SK-N-SH (cell line): ENCODE data around the gene GAB4.

Experiments used
- EP300 ChIP-seq, 2 experiments: IDR thresholded peaks; 2 replicates each; pipeline versions ENCODE4 v1.4.0 to v1.6.1; 2012; ENCODE audit warnings: borderline replicate concordance in 1 of 2, low read depth in 1 of 2, low read length in 1 of 2
- EZH2phosphoT487 ChIP-seq: fragments of 200-600 bp; sonication (generic); IDR thresholded peaks from 2 replicates; pipeline ENCODE4 v1.6.1; 2017; ENCODE audit warnings: low read depth, mixed run types, mild to moderate bottlenecking, antibody characterized with exemption, moderate library complexity, borderline replicate concordance
- FOXJ3 ChIP-seq: sonication (generic); formaldehyde crosslinking; IDR thresholded peaks from 2 replicates; pipeline ENCODE4 v1.5.1; 2020; ENCODE audit warnings: mild to moderate bottlenecking, missing genetic modification reagents
- FOXM1 ChIP-seq: IDR thresholded peaks from 2 replicates; pipeline ENCODE4 v1.4.0; 2012; ENCODE audit warnings: low read depth, mild to moderate bottlenecking
- GATA2 ChIP-seq: sonication (generic); formaldehyde crosslinking; IDR thresholded peaks from 2 replicates; pipeline ENCODE4 v1.5.0; 2020; ENCODE audit warnings: mild to moderate bottlenecking, missing genetic modification reagents
- JUND ChIP-seq: IDR thresholded peaks from 2 replicates; pipeline ENCODE4 v1.4.0; 2012
- MXI1 ChIP-seq: IDR thresholded peaks from 2 replicates; pipeline ENCODE4 v1.6.1; 2012; ENCODE audit warnings: mild to moderate bottlenecking, low read depth, low read length, improper control_type of control experiment
- NFIC ChIP-seq: IDR thresholded peaks from 2 replicates; pipeline ENCODE4 v1.4.0; 2012; ENCODE audit warnings: borderline replicate concordance
- RAD21 ChIP-seq: IDR thresholded peaks from 2 replicates; pipeline ENCODE4 v1.6.1; 2012; ENCODE audit warnings: mild to moderate bottlenecking, low read length
- RCOR1 ChIP-seq: fragments of 150-350 bp; IDR thresholded peaks from 2 replicates; pipeline ENCODE4 v1.6.1; 2017; ENCODE audit warnings: antibody characterized with exemption, low read length
- TAF1 ChIP-seq: IDR thresholded peaks from 2 replicates; pipeline ENCODE4 v1.6.1; 2012; ENCODE audit warnings: low read depth, mild to moderate bottlenecking, low read length, moderate library complexity, borderline replicate concordance
- TF ChIP-seq, protein P1 (sequence below): fragments of 200-600 bp; sonication (generic); IDR thresholded peaks from 2 replicates; pipeline ENCODE4 v1.6.1; 2017; ENCODE audit warnings: antibody characterized with exemption, mild to moderate bottlenecking, moderate library complexity
- TF ChIP-seq, protein P2 (sequence below): IDR thresholded peaks from 2 replicates; pipeline ENCODE4 v1.6.1; 2012; ENCODE audit warnings: mild to moderate bottlenecking, low read depth, low read length, moderate library complexity
- TF ChIP-seq, protein P3 (sequence below): fragments of 150-350 bp; IDR thresholded peaks from 2 replicates; pipeline ENCODE4 v1.6.1; 2017; ENCODE audit warnings: antibody characterized with exemption, low read length, low read depth, borderline replicate concordance

DNA sequence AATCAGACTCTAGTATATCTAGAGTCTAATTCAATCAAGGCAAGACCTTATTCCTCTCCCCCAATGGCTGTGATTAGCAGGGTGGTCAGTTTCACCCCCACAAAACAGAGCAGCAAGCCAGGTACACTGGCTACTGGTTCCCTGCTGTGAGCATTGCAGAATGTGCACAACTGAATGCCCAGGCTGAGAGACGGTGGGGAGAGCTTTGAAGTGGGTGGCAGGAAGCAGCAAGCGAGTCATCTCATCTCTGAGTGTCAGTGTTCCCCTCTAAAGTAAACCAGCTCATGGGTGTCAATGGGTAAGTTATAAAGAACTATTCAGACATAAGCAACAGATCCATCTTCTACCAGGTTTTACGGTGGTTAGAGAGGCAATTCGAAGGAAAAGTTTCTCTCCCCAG lies 37.6 kb downstream of the GAB4 start:
- TF ChIP-seq MXI1, result no peak
- TF ChIP-seq, protein P1, sequence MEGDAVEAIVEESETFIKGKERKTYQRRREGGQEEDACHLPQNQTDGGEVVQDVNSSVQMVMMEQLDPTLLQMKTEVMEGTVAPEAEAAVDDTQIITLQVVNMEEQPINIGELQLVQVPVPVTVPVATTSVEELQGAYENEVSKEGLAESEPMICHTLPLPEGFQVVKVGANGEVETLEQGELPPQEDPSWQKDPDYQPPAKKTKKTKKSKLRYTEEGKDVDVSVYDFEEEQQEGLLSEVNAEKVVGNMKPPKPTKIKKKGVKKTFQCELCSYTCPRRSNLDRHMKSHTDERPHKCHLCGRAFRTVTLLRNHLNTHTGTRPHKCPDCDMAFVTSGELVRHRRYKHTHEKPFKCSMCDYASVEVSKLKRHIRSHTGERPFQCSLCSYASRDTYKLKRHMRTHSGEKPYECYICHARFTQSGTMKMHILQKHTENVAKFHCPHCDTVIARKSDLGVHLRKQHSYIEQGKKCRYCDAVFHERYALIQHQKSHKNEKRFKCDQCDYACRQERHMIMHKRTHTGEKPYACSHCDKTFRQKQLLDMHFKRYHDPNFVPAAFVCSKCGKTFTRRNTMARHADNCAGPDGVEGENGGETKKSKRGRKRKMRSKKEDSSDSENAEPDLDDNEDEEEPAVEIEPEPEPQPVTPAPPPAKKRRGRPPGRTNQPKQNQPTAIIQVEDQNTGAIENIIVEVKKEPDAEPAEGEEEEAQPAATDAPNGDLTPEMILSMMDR, result no peak
- TF ChIP-seq JUND, result no peak
- TF ChIP-seq EZH2phosphoT487, result no peak
- no peak for TF ChIP-seq EP300 (IDR thresholded peaks at IDR 0.05; ENCODE audit: borderline replicate concordance in 1 of 2, low read depth in 1 of 2, low read length in 1 of 2)
- TF ChIP-seq, protein P2, sequence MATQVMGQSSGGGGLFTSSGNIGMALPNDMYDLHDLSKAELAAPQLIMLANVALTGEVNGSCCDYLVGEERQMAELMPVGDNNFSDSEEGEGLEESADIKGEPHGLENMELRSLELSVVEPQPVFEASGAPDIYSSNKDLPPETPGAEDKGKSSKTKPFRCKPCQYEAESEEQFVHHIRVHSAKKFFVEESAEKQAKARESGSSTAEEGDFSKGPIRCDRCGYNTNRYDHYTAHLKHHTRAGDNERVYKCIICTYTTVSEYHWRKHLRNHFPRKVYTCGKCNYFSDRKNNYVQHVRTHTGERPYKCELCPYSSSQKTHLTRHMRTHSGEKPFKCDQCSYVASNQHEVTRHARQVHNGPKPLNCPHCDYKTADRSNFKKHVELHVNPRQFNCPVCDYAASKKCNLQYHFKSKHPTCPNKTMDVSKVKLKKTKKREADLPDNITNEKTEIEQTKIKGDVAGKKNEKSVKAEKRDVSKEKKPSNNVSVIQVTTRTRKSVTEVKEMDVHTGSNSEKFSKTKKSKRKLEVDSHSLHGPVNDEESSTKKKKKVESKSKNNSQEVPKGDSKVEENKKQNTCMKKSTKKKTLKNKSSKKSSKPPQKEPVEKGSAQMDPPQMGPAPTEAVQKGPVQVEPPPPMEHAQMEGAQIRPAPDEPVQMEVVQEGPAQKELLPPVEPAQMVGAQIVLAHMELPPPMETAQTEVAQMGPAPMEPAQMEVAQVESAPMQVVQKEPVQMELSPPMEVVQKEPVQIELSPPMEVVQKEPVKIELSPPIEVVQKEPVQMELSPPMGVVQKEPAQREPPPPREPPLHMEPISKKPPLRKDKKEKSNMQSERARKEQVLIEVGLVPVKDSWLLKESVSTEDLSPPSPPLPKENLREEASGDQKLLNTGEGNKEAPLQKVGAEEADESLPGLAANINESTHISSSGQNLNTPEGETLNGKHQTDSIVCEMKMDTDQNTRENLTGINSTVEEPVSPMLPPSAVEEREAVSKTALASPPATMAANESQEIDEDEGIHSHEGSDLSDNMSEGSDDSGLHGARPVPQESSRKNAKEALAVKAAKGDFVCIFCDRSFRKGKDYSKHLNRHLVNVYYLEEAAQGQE, result no peak
- TF ChIP-seq RCOR1, result no peak
- TF ChIP-seq GATA2 (CRISPR knock-in tag), result no peak
- TF ChIP-seq RAD21, result no peak
- no peak for TF ChIP-seq TAF1
- TF ChIP-seq FOXJ3 (CRISPR knock-in tag), result no peak
- TF ChIP-seq, protein P3, sequence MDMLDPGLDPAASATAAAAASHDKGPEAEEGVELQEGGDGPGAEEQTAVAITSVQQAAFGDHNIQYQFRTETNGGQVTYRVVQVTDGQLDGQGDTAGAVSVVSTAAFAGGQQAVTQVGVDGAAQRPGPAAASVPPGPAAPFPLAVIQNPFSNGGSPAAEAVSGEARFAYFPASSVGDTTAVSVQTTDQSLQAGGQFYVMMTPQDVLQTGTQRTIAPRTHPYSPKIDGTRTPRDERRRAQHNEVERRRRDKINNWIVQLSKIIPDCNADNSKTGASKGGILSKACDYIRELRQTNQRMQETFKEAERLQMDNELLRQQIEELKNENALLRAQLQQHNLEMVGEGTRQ, result no peak
- no peak for TF ChIP-seq FOXM1
- no peak for TF ChIP-seq NFIC
